GM20431 (cell line): Measurements from ENCODE around the gene MCC.

Source experiments
- in situ Hi-C: fragments of 300-500 bp; cut with MseI, MboI; formaldehyde crosslinking; loops from one replicate; pipeline ENCODE4 v1.15.0; 2020; ENCODE audit warnings: low sequenced_read_pairs; ENCODE audit not compliant: unreplicated experiment

Gene MCC

DNA sequence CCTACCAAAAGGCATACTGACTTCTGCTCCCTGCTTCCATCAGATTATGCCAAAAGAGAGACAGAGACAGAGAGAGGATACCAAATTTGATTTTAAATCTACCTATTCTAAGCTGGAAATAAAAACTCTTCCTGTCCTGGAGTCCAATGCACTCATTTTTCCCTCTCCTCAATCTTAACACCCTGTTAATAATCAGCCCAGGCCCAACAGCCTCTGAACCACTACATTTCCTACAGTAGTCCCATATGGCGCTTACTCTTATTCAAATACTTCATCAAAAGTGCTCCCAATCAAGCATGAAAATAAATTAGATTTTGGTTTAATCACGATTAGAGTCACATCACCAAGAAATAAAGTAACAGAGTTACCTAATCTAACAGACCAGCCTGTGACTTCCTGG, 205.8 kb downstream of the MCC start:
- in situ Hi-C loops = no loop called here

DNA sequence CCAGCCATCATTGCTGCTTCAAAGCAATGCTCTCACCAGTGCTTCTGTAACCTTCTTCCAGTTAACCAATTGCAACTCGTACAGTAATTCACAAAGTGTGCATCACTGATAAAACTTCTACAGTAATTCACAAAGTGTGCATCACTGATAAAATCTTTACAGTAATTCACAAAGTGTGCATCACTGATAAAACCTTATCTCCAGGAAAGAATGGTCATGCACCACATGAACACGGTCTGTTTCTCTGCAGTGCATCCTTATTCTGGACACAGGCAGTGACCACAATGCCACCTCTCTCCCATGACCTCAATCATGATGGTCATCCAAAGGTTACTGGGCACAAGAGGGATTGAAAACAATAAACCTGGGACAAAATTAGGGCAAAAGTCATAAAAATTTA, 207.1 kb downstream of the MCC start:
- in situ Hi-C loops = no loop called here

- in situ Hi-C loops = no loop called here
These were observed 207.7 kb downstream of the MCC start for GRCh38 chr5:113280541-113280940.

DNA sequence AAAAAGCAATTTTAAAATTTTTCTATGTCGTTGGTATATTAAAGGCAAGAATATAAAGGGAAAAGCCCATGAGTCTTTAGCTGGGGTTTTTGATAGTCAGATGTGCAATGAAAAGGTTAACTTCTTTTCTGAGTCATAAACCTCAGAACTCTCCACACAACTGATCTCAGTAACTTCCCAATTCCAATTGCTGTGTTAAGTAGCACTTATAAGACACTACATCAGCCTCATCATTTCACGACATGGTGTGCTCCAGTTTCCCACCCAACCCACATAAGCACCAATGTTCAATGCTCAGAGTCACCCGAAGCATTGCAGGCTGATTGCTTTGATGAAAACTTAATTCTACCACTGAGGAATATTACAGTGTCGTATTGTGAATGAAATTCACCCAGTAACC, 209.3 kb downstream of the MCC start:
- in situ Hi-C loops = no loop called here

DNA sequence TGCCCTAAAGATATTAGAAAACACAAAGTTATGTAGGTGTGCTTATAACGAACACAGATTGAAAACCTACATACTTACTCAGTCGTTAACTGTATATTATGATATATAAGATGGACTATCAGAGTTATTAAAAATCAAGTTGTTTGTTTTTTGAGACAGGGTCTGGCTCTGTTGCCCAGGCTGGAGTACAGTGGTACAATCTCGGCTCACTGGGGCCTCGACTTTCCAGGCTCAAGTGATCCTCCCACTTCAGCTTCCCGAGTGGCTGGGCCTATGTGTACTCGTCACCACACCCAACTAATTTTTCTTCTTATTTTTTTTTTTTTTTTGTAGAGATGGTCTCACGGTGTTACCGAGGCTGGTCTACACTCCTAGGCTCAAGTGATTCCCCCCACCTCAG, 211.8 kb downstream of the MCC start:
- in situ Hi-C loops = no loop called here

DNA sequence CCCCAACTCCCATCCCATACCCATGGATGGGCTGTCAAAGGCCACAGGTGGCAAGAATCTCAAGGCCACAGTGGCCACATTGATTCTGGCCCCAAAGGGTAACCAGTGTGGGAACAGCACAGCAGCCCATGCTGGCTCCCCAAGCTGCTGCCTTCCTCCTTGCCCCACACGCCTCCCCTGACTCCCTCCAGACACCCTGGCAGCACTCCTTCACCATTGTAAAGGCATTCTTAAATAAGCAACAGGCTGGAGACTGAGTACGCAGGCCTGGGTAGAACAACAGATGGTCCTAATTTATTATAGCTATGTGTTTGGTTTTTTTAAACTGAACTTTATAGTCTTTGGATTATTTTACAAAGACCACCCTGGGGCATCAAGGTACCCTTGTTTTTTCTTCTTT, 212.3 kb downstream of the MCC start:
- in situ Hi-C loops = no loop called here

- in situ Hi-C loops = no loop called here
These were observed 213.3 kb downstream of the MCC start for GRCh38 chr5:113274836-113275414.

GRCh38 chr5:113273948-113274347, 214.3 kb downstream of the MCC start:
- in situ Hi-C loops = no loop called here

DNA sequence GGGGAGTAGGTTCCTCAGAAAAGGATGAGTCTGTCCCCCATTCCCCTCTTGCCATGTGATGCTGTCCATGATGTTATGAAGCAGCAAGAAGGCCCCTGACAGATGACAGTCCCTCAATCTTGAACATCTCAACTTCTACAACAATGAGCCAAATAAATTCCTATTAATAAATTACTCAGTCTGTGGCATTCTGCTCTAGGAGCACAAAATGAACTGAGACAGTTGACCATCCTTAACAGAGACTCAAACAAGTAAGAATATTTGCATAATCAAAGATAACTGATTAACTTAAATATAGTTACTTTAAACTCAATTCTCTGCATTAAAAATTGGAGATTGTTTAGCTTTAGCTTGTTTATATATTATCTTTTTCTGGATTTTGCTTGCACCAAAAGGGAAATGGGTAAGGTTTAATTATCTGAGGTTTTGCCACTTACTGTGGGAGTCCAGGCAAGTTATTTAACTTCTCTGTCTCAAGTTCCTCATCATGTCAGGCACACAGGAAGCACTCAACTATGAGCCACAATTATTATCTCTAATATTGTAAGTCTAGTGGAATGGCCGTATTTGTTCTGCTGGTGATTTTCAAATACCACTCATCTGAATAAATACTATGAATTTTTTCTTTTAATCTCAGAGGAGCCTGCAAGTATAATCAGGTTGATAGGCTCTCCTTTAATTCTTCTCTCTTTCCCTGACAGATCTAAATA, 216.4 kb downstream of the MCC start:
- in situ Hi-C loops = no loop called here

- in situ Hi-C loops = no loop called here
These were observed 217.2 kb downstream of the MCC start for GRCh38 chr5:113271015-113271414.

DNA sequence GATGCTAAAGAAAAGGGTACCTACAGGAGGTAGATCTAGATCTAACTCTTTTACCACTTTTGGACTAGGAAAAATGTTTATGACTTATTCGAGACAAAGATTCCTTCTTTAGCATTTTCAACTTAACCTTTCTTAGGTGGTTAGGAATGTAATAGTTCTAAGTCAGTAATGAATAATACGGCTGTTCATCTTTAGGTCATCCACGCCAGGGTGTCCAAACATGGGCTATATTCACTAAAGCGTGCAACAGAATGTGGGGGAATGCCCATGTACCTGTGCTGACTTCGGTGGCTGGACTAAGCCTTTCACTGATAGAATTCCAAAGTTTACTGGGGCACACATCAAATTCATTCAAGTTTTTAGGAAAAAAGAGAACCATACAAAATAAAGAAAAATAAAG, 218.2 kb downstream of the MCC start:
- in situ Hi-C loops = no loop called here

DNA sequence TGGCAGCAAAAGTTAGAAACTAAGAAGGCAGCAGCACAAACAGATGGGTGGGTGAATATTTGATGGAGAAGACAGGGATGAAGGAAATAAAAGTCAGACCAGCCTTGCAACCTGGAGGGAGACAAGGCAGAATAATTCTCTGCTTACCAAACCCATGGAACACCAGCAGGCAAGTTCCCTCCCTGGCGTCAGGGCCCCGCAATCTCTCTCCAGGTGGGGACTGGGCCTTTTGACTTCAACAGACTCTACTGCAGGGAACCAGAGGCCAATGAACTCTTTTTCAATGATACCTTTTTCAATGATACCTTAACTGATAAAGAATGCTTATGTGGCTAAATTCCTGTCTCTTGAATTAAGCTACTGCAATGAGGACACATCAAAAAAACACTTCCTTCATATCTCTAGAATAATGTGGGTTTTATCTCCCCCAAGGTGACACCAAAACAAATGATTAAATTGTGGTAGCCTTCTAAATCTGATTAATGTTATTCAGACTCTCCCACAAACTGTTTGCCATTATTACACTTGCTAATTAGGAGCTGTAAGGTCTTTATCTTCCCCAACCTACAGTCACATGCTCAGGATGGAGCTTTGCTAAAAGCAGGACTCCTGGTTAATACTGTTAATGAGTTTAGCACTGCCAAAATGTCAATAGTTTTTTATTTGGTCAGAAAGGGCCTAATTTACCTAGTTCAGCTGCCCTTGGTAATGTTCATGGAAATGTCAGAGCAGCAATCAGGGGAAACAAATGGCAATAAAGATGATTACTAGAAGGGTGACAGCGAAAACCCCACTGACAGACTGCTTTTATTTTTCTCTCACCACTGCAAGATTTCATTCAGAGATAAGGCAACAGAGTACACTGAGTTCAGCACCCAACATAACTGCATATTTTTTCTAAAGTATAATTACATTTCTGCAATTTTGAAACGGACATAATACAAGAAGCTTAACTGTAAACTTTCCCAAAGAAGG, 218.9 kb downstream of the MCC start:
- in situ Hi-C loops = no loop called here

GRCh38 chr5:113268232-113268631, 220.0 kb downstream of the MCC start:
- in situ Hi-C loops = no loop called here

GRCh38 chr5:113267361-113267900, 220.8 kb downstream of the MCC start:
- in situ Hi-C loops = no loop called here

DNA sequence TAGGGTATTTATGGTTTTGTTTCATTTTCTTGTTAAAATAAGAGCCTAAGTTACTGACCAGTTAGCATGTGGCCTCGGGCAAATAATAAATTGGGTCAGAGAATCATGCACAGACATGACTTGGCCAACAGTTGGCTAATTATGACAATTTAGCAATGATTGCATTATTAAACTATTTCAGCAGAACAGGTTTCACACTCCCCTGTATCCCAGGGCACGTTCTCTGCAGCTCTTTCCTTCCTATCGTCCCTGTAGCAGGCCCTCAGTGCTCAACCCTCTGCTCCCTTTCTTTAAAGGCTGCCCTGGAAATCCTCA, 221.4 kb downstream of the MCC start:
- in situ Hi-C loops = no loop called here

- in situ Hi-C loops = no loop called here
These were observed 221.9 kb downstream of the MCC start for GRCh38 chr5:113266227-113266912.

GRCh38 chr5:113265190-113265589, 223.1 kb downstream of the MCC start:
- in situ Hi-C loops = no loop called here

DNA sequence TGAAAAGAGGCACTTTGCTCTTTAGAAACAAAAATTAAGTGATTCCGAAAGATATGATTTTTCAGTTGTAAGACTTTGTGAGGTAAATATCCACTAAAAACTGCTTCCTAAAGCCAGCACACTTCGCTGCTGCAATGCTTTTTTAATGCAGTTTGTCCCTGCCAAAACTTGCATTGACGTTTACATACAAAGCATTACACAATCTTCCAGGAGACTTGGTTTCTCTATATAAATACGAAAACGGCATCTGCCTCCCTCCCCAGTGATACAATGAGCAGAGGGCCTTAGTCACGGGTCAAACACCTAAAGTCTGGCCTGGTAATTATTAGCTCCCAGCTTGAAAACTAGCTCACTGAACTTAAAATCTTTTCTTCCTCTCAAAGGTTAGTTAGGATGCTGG, 224.2 kb downstream of the MCC start:
- in situ Hi-C loops = no loop called here

DNA sequence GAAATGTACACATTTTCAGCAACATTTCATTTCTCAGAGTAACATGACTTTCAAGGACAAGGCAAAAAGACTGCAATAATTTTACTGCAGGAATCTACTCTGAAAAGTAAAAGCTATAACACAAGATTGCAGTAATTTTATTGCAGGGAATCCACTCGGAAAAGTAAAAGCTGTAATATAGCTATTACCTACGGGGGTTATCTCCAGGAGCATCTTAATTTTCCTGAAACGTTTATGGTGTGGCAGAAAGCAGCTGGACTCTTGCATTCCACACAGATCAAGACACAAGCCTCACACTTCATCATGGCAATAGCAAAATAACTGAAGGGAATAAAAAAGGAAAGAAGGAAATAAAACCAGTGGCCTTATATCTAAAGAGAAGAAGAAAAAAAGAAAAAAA, 224.7 kb downstream of the MCC start:
- in situ Hi-C loops = no loop called here

- in situ Hi-C loops = no loop called here
These were observed 225.6 kb downstream of the MCC start for GRCh38 chr5:113262674-113263073.
